Sigmoid colon (tissue), 7 donors: ENCODE data around the gene FIBIN. TPM values are rescaled to one million over a fixed set of nuclear protein-coding genes. Genes with fewer than 3 reads are reported as not detected.

ENCODE experiments used
- DNase-seq: peaks from one replicate; pipeline ENCODE4 v3.0.0-alpha.2; 2019
- H3K27ac ChIP-seq, 4 donors: fragments of 200-600 bp; sonication (generic); one replicate each; pipeline ENCODE4 v1.5.1; 2016 to 2019; ENCODE audit warnings: mild to moderate bottlenecking in 1 of 4
- H3K27me3 ChIP-seq, 3 donors: fragments of 200-600 bp; sonication (generic); one replicate each; pipeline ENCODE4 v1.5.1; 2019; ENCODE audit warnings: mild to moderate bottlenecking in 1 of 3
- H3K36me3 ChIP-seq, 4 donors: fragments of 200-600 bp; sonication (generic); one replicate each; pipeline ENCODE4 v1.5.1; 2016 to 2019
- H3K4me1 ChIP-seq, 4 donors: fragments of 200-600 bp; sonication (generic); one replicate each; pipeline ENCODE4 v1.5.1; 2017 to 2019
- H3K4me3 ChIP-seq, 4 donors: fragments of 200-600 bp; sonication (generic); one replicate each; pipeline ENCODE4 v1.5.1; 2017 to 2019; ENCODE audit warnings: mild to moderate bottlenecking in 2 of 4, moderate library complexity in 1 of 4
- H3K9me3 ChIP-seq, 4 donors: fragments of 200-600 bp in 3 of 4; sonication (generic) in 3 of 4; one replicate each; pipeline versions ENCODE4 v1.5.1 to v1.6.1; 2013 to 2019
- CTCF ChIP-seq, 4 experiments: fragments of 450-650 bp in 3 of 4; fragments of 200-600 bp in 1 of 4; IDR thresholded peaks; one replicate each; pipeline ENCODE4 v1.5.1; 2016 to 2019; ENCODE audit warnings: antibody characterized with exemption in 4 of 4, mild to moderate bottlenecking in 3 of 4, moderate library complexity in 2 of 4
- EP300 ChIP-seq, 4 donors: sonication (generic); formaldehyde crosslinking; IDR thresholded peaks; one replicate each; pipeline ENCODE4 v1.6.1; 2017; ENCODE audit warnings: antibody characterized with exemption in 4 of 4
- POLR2A ChIP-seq, 2 donors: fragments of 450-650 bp; IDR thresholded peaks; one replicate each; pipeline ENCODE4 v1.6.1; 2016; ENCODE audit warnings: antibody characterized with exemption in 2 of 2, mild to moderate bottlenecking in 2 of 2, moderate library complexity in 2 of 2
- POLR2AphosphoS5 ChIP-seq, 4 donors: sonication (generic); formaldehyde crosslinking; IDR thresholded peaks; one replicate each; pipeline ENCODE4 v1.6.1; 2017; ENCODE audit warnings: antibody characterized with exemption in 4 of 4
- WGBS, 2 donors: extraction: QIAGEN DNeasy Blood & Tissue Kit; methylation state at CpG; one replicate each; pipeline ENCODE4 v1.1.7; 2013; 5-methylcytosine and 5-hydroxymethylcytosine counted together
- intact Hi-C: fragments of 100-400 bp; cut with DNase I; formaldehyde crosslinking; loops from one replicate; pipeline ENCODE4 v1.15.1; 2023
- polyA plus RNA-seq, 3 donors: library from polyadenylated mRNA; stranded (reverse); fragments of 200-250 nt; gene quantifications; one replicate each; pipeline ENCODE4 v1.2.3, GENCODE V29; 2013
- total RNA-seq, 4 donors: library from RNA; depleted of rRNA; stranded (reverse); fragments of >200 nt; gene quantifications; one replicate each; pipeline ENCODE4 v1.1.0, GENCODE V29; 2016
- donor health status: healthy with polysubstance abuse.
- donor health status: Bipolar disorder and iron deficiency.
- donor health status: healthy.

FIBIN gene
- total and polyA plus RNA-seq, 7 donors: 0.46 to 54.6 (median 29.1) TPM

- no peak overlapping the region for H3K27ac ChIP-seq
- H3K9me3 ChIP-seq: no peaks in the 10 kb centered on the region
- intact Hi-C loops: no loop called here
- no peaks in the 10 kb centered on the region for H3K4me1 ChIP-seq
- no peak for DNase-seq
- no peaks in the 10 kb centered on the region for H3K27me3 ChIP-seq
- H3K4me3 ChIP-seq: no peak overlapping the region
- no peaks in the 10 kb centered on the region for H3K36me3 ChIP-seq
- 81 to 87% methylated on average over 8 of the region's 8 CpGs for WGBS, 2 donors
- no peak for TF ChIP-seq POLR2AphosphoS5 (IDR thresholded peaks at IDR 0.05)
- TF ChIP-seq EP300 (IDR thresholded peaks at IDR 0.05): no peak
- TF ChIP-seq CTCF (IDR thresholded peaks at IDR 0.05): no peak
- TF ChIP-seq POLR2A (IDR thresholded peaks at IDR 0.05): no peak
Observed at GRCh38 chr11:27025957-27026733, 32.2 kb downstream of the FIBIN start.

- H3K9me3 ChIP-seq: no peaks in the 10 kb centered on the region
- TF ChIP-seq EP300 (IDR thresholded peaks at IDR 0.05) (no peak), POLR2A (IDR thresholded peaks at IDR 0.05) (no peak), CTCF (IDR thresholded peaks at IDR 0.05) (no peak), POLR2AphosphoS5 (IDR thresholded peaks at IDR 0.05) (no peak)
- intact Hi-C loops: no loop called here
- H3K27me3 ChIP-seq: no peaks in the 10 kb centered on the region
- 70 to 73% methylated on average over 1 of the region's 1 CpG for WGBS, 2 donors
- DNase-seq: no peak
- H3K4me1 ChIP-seq: no peaks in the 10 kb centered on the region
- H3K27ac ChIP-seq: peak overlapping the region in 1 of 4 donors; percentile 26
- H3K4me3 ChIP-seq: no peak overlapping the region
- no peaks in the 10 kb centered on the region for H3K36me3 ChIP-seq
Observed at GRCh38 chr11:27028561-27028965, 34.7 kb downstream of the FIBIN start.

- DNase-seq: no peak
- H3K27ac ChIP-seq: no peak overlapping the region
- H3K36me3 ChIP-seq: no peaks in the 10 kb centered on the region
- no peaks in the 10 kb centered on the region for H3K9me3 ChIP-seq
- H3K4me3 ChIP-seq: no peak overlapping the region
- intact Hi-C loops: no loop called here
- TF ChIP-seq POLR2A (IDR thresholded peaks at IDR 0.05) (no peak), CTCF (IDR thresholded peaks at IDR 0.05) (no peak), EP300 (IDR thresholded peaks at IDR 0.05) (no peak), POLR2AphosphoS5 (IDR thresholded peaks at IDR 0.05) (no peak)
- no peaks in the 10 kb centered on the region for H3K27me3 ChIP-seq
- H3K4me1 ChIP-seq: no peaks in the 10 kb centered on the region
- WGBS, 2 donors: 91 to 95% methylated on average over 1 of the region's 1 CpG
Observed at GRCh38 chr11:27029966-27030365, 36.1 kb downstream of the FIBIN start.

- no peaks in the 10 kb centered on the region for H3K4me1 ChIP-seq
- 77 to 90% methylated on average over 5 of the region's 5 CpGs for whole genome bisulfite sequencing, 2 donors
- peaks cover 0 to 10% (median 1%) of the 10 kb centered on the region in 4 donors for H3K9me3 ChIP-seq
- no peak overlapping the region for H3K4me3 ChIP-seq
- DNase-seq: no peak
- H3K36me3 ChIP-seq: no peaks in the 10 kb centered on the region
- TF ChIP-seq POLR2A (IDR thresholded peaks at IDR 0.05): no peak
- TF ChIP-seq POLR2AphosphoS5 (IDR thresholded peaks at IDR 0.05): no peak
- TF ChIP-seq CTCF (IDR thresholded peaks at IDR 0.05): no peak
- TF ChIP-seq EP300 (IDR thresholded peaks at IDR 0.05): no peak
- intact Hi-C loops: no loop called here
- H3K27ac ChIP-seq: no peak overlapping the region
- no peaks in the 10 kb centered on the region for H3K27me3 ChIP-seq
Observed at GRCh38 chr11:27031754-27032153, 37.8 kb downstream of the FIBIN start.
